HepG2 (cell line): ENCODE data around the gene DNAJC5. TPM values are rescaled to one million over a fixed set of nuclear protein-coding genes. Genes with fewer than 3 reads are reported as not detected.
A peak's percentile ranks its signal among the peaks of the same experiment; 100 is the strongest.

Experiments
- FOXC1 ChIP-seq: sonication (generic); formaldehyde crosslinking; IDR thresholded peaks from 2 replicates; pipeline ENCODE4 v1.8.0; 2022; ENCODE audit warnings: mild to moderate bottlenecking, missing genetic modification reagents, borderline replicate concordance
- HOXA3 ChIP-seq: sonication (generic); formaldehyde crosslinking; IDR thresholded peaks from 2 replicates; pipeline ENCODE4 v1.5.0; 2020; ENCODE audit warnings: missing genetic modification reagents
- JDP2 ChIP-seq: sonication (generic); formaldehyde crosslinking; IDR thresholded peaks from 2 replicates; pipeline ENCODE4 v1.8.1; 2022; ENCODE audit warnings: missing genetic modification reagents, borderline replicate concordance
- PRDM4 ChIP-seq: sonication (generic); formaldehyde crosslinking; IDR thresholded peaks from 2 replicates; pipeline ENCODE4 v1.9.0; 2021; ENCODE audit warnings: missing genetic modification reagents, borderline replicate concordance
- SMARCC2 ChIP-seq: fragments of 450-650 bp; IDR thresholded peaks from 2 replicates; pipeline ENCODE4 v1.6.1; 2017; ENCODE audit warnings: antibody characterized with exemption, mild to moderate bottlenecking
- SP1 ChIP-seq, 2 experiments: fragments of 450-650 bp in 1 of 2; sonication (generic) in 1 of 2; formaldehyde crosslinking in 1 of 2; IDR thresholded peaks; 2 replicates each; pipeline versions ENCODE4 v1.4.0 to v1.6.1; 2016 to 2020; ENCODE audit warnings: missing genetic modification reagents in 1 of 2
- ZFP90 ChIP-seq: sonication (generic); formaldehyde crosslinking; IDR thresholded peaks from 2 replicates; pipeline ENCODE4 v1.8.0; 2022; ENCODE audit warnings: missing genetic modification reagents, mild to moderate bottlenecking, inconsistent platforms, borderline replicate concordance
- ZNF263 ChIP-seq: sonication (generic); formaldehyde crosslinking; IDR thresholded peaks from 2 replicates; pipeline ENCODE4 v1.4.0; 2020; ENCODE audit warnings: missing genetic modification reagents
- ZNF44 ChIP-seq: sonication (generic); formaldehyde crosslinking; IDR thresholded peaks from 2 replicates; pipeline ENCODE4 v1.5.1; 2020; ENCODE audit warnings: mild to moderate bottlenecking, missing genetic modification reagents
- ZNF639 ChIP-seq: conservative IDR thresholded peaks from 2 replicates; pipeline ENCODE4 v1.6.1; 2018; ENCODE audit warnings: missing genetic modification reagents
- ZNF737 ChIP-seq: sonication (generic); formaldehyde crosslinking; IDR thresholded peaks from 2 replicates; pipeline ENCODE4 v1.5.0; 2020; ENCODE audit warnings: missing genetic modification reagents, mild to moderate bottlenecking, borderline replicate concordance
- polyA plus RNA-seq, 8 experiments: library from polyadenylated mRNA; depleted of rRNA in 3 of 8; stranded (reverse) in 7 of 8; unstranded in 1 of 8; fragments of >200 nt; fragmentation: Illumina TruSeq in 4 of 8; extraction: Trizol in 4 of 8; gene quantifications; 2 replicates each; pipeline versions ENCODE4 v1.2.1 to v1.2.3, GENCODE V29; 2011 to 2016; ENCODE audit warnings: low read depth in 4 of 8, missing spikeins in 1 of 8, mixed read lengths in 1 of 8; ENCODE audit not compliant: insufficient read depth in 1 of 8
- total RNA-seq, 5 experiments: library from RNA; depleted of rRNA; stranded (reverse); fragments of >200 nt; fragmentation: Illumina TruSeq; extraction: Trizol; gene quantifications; 2 replicates each; pipeline ENCODE4 v1.2.3, GENCODE V29; 2016; ENCODE audit warnings: low read depth in 1 of 5
- TF ChIP-seq, protein P1 (sequence below): sonication (generic); formaldehyde crosslinking; IDR thresholded peaks from one replicate; pipeline ENCODE4 v1.5.1; 2020; ENCODE audit warnings: mild to moderate bottlenecking, missing genetic modification reagents; ENCODE audit errors: not compliant biosample characterization
- TF ChIP-seq, protein P2 (sequence below): sonication (generic); formaldehyde crosslinking; IDR thresholded peaks from 2 replicates; pipeline ENCODE4 v1.8.0; 2022; ENCODE audit warnings: missing genetic modification reagents, mild to moderate bottlenecking, borderline replicate concordance

DNAJC5 gene
- total and polyA plus RNA-seq, 2 of the 13 experiments (the other 11 are each of a cell fraction or from before 2014, with no cell fraction given), result 42.8 to 64.5 TPM

- TF ChIP-seq, protein P1, sequence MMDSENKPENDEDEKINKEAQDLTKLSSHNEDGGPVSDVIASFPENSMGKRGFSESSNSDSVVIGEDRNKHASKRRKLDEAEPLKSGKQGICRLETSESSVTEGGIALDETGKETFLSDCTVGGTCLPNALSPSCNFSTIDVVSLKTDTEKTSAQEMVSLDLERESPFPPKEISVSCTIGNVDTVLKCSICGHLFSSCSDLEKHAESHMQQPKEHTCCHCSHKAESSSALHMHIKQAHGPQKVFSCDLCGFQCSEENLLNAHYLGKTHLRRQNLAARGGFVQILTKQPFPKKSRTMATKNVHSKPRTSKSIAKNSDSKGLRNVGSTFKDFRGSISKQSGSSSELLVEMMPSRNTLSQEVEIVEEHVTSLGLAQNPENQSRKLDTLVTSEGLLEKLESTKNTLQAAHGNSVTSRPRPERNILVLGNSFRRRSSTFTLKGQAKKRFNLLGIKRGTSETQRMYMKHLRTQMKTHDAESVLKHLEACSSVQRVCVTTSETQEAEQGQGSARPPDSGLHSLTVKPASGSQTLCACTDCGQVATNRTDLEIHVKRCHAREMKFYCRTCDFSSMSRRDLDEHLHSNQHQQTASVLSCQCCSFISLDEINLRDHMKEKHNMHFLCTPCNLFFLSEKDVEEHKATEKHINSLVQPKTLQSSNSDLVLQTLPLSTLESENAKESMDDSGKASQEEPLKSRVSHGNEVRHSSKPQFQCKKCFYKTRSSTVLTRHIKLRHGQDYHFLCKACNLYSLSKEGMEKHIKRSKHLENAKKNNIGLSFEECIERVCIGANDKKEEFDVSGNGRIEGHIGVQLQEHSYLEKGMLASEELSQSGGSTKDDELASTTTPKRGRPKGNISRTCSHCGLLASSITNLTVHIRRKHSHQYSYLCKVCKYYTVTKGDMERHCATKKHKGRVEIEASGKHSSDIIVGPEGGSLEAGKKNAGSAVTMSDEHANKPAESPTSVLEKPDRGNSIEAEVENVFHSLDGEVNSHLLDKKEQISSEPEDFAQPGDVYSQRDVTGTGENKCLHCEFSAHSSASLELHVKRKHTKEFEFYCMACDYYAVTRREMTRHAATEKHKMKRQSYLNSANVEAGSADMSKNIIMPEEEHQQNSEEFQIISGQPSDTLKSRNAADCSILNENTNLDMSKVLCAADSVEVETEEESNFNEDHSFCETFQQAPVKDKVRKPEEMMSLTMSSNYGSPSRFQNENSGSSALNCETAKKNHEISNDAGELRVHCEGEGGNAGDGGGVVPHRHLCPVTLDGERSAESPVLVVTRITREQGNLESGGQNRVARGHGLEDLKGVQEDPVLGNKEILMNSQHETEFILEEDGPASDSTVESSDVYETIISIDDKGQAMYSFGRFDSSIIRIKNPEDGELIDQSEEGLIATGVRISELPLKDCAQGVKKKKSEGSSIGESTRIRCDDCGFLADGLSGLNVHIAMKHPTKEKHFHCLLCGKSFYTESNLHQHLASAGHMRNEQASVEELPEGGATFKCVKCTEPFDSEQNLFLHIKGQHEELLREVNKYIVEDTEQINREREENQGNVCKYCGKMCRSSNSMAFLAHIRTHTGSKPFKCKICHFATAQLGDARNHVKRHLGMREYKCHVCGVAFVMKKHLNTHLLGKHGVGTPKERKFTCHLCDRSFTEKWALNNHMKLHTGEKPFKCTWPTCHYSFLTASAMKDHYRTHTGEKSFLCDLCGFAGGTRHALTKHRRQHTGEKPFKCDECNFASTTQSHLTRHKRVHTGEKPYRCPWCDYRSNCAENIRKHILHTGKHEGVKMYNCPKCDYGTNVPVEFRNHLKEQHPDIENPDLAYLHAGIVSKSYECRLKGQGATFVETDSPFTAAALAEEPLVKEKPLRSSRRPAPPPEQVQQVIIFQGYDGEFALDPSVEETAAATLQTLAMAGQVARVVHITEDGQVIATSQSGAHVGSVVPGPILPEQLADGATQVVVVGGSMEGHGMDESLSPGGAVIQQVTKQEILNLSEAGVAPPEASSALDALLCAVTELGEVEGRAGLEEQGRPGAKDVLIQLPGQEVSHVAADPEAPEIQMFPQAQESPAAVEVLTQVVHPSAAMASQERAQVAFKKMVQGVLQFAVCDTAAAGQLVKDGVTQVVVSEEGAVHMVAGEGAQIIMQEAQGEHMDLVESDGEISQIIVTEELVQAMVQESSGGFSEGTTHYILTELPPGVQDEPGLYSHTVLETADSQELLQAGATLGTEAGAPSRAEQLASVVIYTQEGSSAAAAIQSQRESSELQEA (CRISPR knock-in tag), result peak; percentile 96
- TF ChIP-seq FOXC1 (CRISPR knock-in tag), result no peak; the same call in 1 of the 2 replicates
- TF ChIP-seq SMARCC2, result no peak
- TF ChIP-seq, protein P2, sequence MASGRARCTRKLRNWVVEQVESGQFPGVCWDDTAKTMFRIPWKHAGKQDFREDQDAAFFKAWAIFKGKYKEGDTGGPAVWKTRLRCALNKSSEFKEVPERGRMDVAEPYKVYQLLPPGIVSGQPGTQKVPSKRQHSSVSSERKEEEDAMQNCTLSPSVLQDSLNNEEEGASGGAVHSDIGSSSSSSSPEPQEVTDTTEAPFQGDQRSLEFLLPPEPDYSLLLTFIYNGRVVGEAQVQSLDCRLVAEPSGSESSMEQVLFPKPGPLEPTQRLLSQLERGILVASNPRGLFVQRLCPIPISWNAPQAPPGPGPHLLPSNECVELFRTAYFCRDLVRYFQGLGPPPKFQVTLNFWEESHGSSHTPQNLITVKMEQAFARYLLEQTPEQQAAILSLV (CRISPR knock-in tag), result no peak; the same call in 1 of the 2 replicates
- TF ChIP-seq ZNF44 (CRISPR knock-in tag), result peak; percentile 98
- 0 out of 2 replicates have a peak, but pooled peaks have one; percentile 23 for TF ChIP-seq ZNF737
- TF ChIP-seq SP1 (IDR thresholded peaks at IDR 0.05), result no peak
- TF ChIP-seq SP1 (CRISPR knock-in tag; IDR thresholded peaks at IDR 0.05), result peak; percentile 83
- 0 out of 2 replicates have a peak, but pooled peaks have one; percentile 13 for TF ChIP-seq PRDM4
- peak; percentile 99 for TF ChIP-seq ZNF639
- TF ChIP-seq JDP2 (CRISPR knock-in tag), result no peak; the same call in 1 of the 2 replicates
- no peak for TF ChIP-seq ZFP90
- peak; percentile 93 for TF ChIP-seq HOXA3 (CRISPR knock-in tag)
- peak; percentile 81 for TF ChIP-seq ZNF263 (CRISPR knock-in tag)
Measured at GRCh38 chr20:63978319-63979228, 83.6 kb downstream of the DNAJC5 start (continued).
